GM12891 (cell line): Measurements from ENCODE around the gene SLC49A3.

Source experiments
- PAX5 ChIP-seq: IDR thresholded peaks from 2 replicates; pipeline ENCODE4 v1.6.1; 2011; ENCODE audit warnings: low read length, moderate library complexity, mild to moderate bottlenecking; ENCODE audit not compliant: insufficient read depth, severe bottlenecking
- POLR2A ChIP-seq: IDR thresholded peaks from 2 replicates; pipeline ENCODE4 v1.6.1; 2011; ENCODE audit warnings: low read depth, low read length, control low read depth
- POLR2AphosphoS5 ChIP-seq: IDR thresholded peaks from 2 replicates; pipeline ENCODE4 v1.6.1; 2011; ENCODE audit warnings: low read depth, low read length, control low read depth
- SPI1 ChIP-seq: IDR thresholded peaks from 2 replicates; pipeline ENCODE4 v1.6.1; 2011; ENCODE audit warnings: low read depth, low read length, control low read depth
- TAF1 ChIP-seq: IDR thresholded peaks from 2 replicates; pipeline ENCODE4 v1.6.1; 2011; ENCODE audit warnings: low read depth, low read length, control low read depth

DNA sequence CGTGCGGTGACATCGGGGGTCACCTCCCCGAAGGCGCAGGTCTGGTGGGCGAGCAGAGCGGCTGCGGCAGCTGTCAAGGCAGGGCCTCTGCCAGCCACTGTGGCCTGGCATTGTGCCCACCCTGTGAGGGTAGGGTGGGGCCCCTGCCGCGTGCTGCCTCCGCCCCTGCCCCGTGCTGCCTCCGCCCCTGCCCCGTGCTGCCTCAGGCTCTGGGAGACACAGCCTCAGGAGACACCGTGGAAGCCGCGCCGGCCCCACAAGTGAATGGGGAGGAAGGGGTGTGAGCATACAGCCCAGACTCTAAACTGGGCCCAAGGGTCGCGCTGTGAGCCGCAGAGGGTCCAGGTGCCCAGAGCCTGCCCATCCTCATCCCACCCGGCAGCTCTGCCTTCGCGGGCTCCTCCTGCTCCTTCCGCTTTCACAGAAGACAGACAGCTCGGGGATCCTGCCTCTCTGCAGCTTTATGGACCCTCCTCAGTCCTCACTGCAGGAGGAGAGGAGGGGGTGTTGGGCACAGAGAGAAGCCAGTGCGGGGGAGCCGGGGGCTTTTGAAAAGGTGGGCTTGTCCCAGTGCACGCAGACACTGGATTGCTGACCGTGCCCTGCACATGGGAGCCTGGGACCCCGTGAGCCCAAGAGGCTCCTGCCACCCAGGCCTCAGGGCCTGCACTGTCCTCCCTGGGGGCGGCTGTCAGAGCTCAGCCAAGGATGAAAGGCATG is 44.1 kb upstream of the SLC49A3 start:
- no peak for TF ChIP-seq POLR2AphosphoS5
- no peak for TF ChIP-seq POLR2A
- TF ChIP-seq PAX5, result no peak
- TF ChIP-seq TAF1, result no peak
- no peak for TF ChIP-seq SPI1
